GM12872 (cell line): ENCODE data around the gene ZNF595.

ENCODE experiments used
- CTCF ChIP-seq: IDR thresholded peaks from 3 replicates; pipeline ENCODE4 v1.5.1; 2011; ENCODE audit warnings: low read depth, mild to moderate bottlenecking, low read length, moderate library complexity; ENCODE audit not compliant: insufficient read depth

ZNF595 gene

GRCh38 chr4:107444-108429, 54.6 kb downstream of the ZNF595 start:
- no peak for TF ChIP-seq CTCF

GRCh38 chr4:112771-113170, 59.6 kb downstream of the ZNF595 start:
- TF ChIP-seq CTCF: no peak

- TF ChIP-seq CTCF: no peak
These were observed 60.6 kb downstream of the ZNF595 start for GRCh38 chr4:113732-114131.

GRCh38 chr4:114149-114548, 61.0 kb downstream of the ZNF595 start:
- no peak for TF ChIP-seq CTCF

- no peak for TF ChIP-seq CTCF
These were observed 63.4 kb downstream of the ZNF595 start for GRCh38 chr4:116499-116898.

- no peak for TF ChIP-seq CTCF
These were observed 67.5 kb downstream of the ZNF595 start for GRCh38 chr4:120616-121015.

GRCh38 chr4:121408-122084, 68.4 kb downstream of the ZNF595 start:
- TF ChIP-seq CTCF: no peak
